GM21367 (cell line): Measurements from ENCODE around the gene BORCS5.

Experiments used
- ATAC-seq: cut with Tn5 transposase; IDR thresholded peaks from one replicate; pipeline ENCODE4 v1.9.1; 2021; ENCODE audit not compliant: unreplicated experiment

Gene BORCS5

GRCh38 chr12:12428961-12429657 is 72.2 kb downstream of the BORCS5 start:
- ATAC-seq, result no peak

GRCh38 chr12:12432364-12432763 is 75.5 kb downstream of the BORCS5 start:
- no peak for ATAC-seq

GRCh38 chr12:12433203-12433731 is 76.4 kb downstream of the BORCS5 start:
- no peak for ATAC-seq

GRCh38 chr12:12436831-12437345 is 80.0 kb downstream of the BORCS5 start:
- no peak for ATAC-seq

GRCh38 chr12:12439636-12440035 is 82.8 kb downstream of the BORCS5 start:
- no peak for ATAC-seq

GRCh38 chr12:12440784-12441428 is 84.0 kb downstream of the BORCS5 start:
- ATAC-seq, result no peak

- no peak for ATAC-seq
These were observed 84.5 kb downstream of the BORCS5 start for GRCh38 chr12:12441429-12441807.

- ATAC-seq, result no peak
These were observed 85.1 kb downstream of the BORCS5 start for GRCh38 chr12:12441843-12442461.

GRCh38 chr12:12442548-12443071 is 85.7 kb downstream of the BORCS5 start:
- ATAC-seq, result no peak

- ATAC-seq, result no peak
These were observed 86.6 kb downstream of the BORCS5 start for GRCh38 chr12:12443431-12443878.

- no peak for ATAC-seq
These were observed 88.4 kb downstream of the BORCS5 start for GRCh38 chr12:12445165-12445881.

GRCh38 chr12:12445882-12446181 is 89.0 kb downstream of the BORCS5 start:
- ATAC-seq, result no peak

- ATAC-seq, result no peak
These were observed 89.9 kb downstream of the BORCS5 start for GRCh38 chr12:12446786-12447185.

- no peak for ATAC-seq
These were observed 90.4 kb downstream of the BORCS5 start for GRCh38 chr12:12447236-12447635.

GRCh38 chr12:12447837-12448236 is 91.0 kb downstream of the BORCS5 start:
- ATAC-seq, result no peak

GRCh38 chr12:12449533-12450025 is 92.7 kb downstream of the BORCS5 start:
- ATAC-seq, result no peak

GRCh38 chr12:12450043-12450471 is 93.2 kb downstream of the BORCS5 start:
- no peak for ATAC-seq

- ATAC-seq, result no peak
These were observed 94.2 kb downstream of the BORCS5 start for GRCh38 chr12:12451098-12451497.

- ATAC-seq, result no peak
These were observed 95.5 kb downstream of the BORCS5 start for GRCh38 chr12:12452326-12452902.

- ATAC-seq, result no peak
These were observed 96.8 kb downstream of the BORCS5 start for GRCh38 chr12:12453635-12454034.
